ENCODE data around the gene DHX34. TPM values are rescaled to one million over a fixed set of nuclear protein-coding genes. Genes with fewer than 3 reads are reported as not detected.
A peak's percentile ranks its signal among the peaks of the same experiment; 100 is the strongest.

Gene DHX34
- total and polyA plus RNA-seq, 9 donors, result 2.6 to 21.3 (median 15.3) TPM

GRCh38 chr19:47389150-47389556 is 40.0 kb downstream of the DHX34 start:
- no peak for DNase-seq
- H3K27me3 ChIP-seq, result no peaks in the 10 kb centered on the region
- H3K36me3 ChIP-seq, result no peaks in the 10 kb centered on the region
- H3K9me3 ChIP-seq, result no peaks in the 10 kb centered on the region
- H3K27ac ChIP-seq, result no peak overlapping the region
- H3K4me1 ChIP-seq (ENCODE audit: insufficient read depth), result no peaks in the 10 kb centered on the region
- no peak for TF ChIP-seq CTCF (IDR thresholded peaks at IDR 0.05)
- no peak overlapping the region for H3K4me3 ChIP-seq
- 76 to 77% (median 76%) methylated on average over 9 of the region's 9 CpGs for WGBS, 3 donors
- intact Hi-C loops (cut with DNase I), result no loop called here

- no peak for DNase-seq
- Histone ChIP-seq H3K27ac (no peak overlapping the region), H3K27me3 (no peaks in the 10 kb centered on the region), H3K4me3 (no peak overlapping the region), H3K36me3 (no peaks in the 10 kb centered on the region), H3K9me3 (no peaks in the 10 kb centered on the region), H3K4me1 (ENCODE audit: insufficient read depth) (no peaks in the 10 kb centered on the region)
- WGBS, 3 donors, result 71 to 76% (median 75%) methylated on average over 20 of the region's 20 CpGs
- no peak for TF ChIP-seq EP300 (IDR thresholded peaks at IDR 0.05)
- TF ChIP-seq POLR2A (IDR thresholded peaks at IDR 0.05), result no peak
- TF ChIP-seq CTCF (IDR thresholded peaks at IDR 0.05), result no peak
- intact Hi-C loops (cut with DNase I), result no loop called here
Observed at GRCh38 chr19:47390533-47391488, 41.7 kb downstream of the DHX34 start.

DNA sequence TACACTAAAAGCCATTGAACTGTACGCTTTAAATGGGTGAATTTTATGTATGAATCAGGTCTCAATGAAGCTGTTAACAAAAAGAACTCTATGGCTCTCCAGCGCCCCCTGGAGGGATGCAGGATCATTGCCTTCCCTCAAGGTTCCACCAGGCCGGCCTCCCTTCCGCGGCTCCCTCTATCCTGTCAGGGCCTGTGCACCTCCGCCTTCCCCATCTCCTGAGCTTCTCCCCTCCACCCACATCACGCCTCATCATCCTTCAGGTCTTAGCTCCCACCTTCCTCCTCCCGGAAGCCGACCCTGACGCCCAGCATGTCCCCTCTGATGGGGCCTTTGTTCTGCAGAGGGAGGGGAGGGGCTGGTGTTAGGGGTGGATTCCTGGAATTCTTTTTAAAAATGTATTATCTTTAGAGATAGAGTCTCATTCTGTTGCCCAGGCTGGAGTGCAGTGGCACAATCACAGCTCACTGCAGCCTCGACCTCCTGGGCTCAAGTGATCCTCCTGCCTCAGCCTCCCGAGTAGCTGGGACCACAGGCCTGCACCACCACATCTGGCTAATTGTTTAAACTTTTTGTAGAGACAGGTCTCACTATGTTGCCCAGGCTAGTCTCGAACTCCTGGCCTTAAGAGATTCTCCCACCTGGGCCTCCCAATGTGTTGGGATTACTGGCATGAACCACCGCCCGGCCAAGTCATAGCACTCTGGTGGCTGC is 42.6 kb downstream of the DHX34 start:
- Histone ChIP-seq H3K9me3 (no peaks in the 10 kb centered on the region), H3K27me3 (no peaks in the 10 kb centered on the region), H3K4me3 (no peak overlapping the region), H3K36me3 (no peaks in the 10 kb centered on the region), H3K4me1 (ENCODE audit: insufficient read depth) (no peaks in the 10 kb centered on the region), H3K27ac (no peak overlapping the region)
- intact Hi-C loops (cut with DNase I), result no loop called here
- TF ChIP-seq EP300 (IDR thresholded peaks at IDR 0.05), result no peak
- no peak for TF ChIP-seq POLR2A (IDR thresholded peaks at IDR 0.05)
- TF ChIP-seq CTCF (IDR thresholded peaks at IDR 0.05), result peak in 2 of 3 donors; percentile 29 to 33
- peak; percentile 46 to 74 (median 65) for DNase-seq
- WGBS, 3 donors, result 28 to 33% (median 28%) methylated on average over 15 of the region's 15 CpGs

DNA sequence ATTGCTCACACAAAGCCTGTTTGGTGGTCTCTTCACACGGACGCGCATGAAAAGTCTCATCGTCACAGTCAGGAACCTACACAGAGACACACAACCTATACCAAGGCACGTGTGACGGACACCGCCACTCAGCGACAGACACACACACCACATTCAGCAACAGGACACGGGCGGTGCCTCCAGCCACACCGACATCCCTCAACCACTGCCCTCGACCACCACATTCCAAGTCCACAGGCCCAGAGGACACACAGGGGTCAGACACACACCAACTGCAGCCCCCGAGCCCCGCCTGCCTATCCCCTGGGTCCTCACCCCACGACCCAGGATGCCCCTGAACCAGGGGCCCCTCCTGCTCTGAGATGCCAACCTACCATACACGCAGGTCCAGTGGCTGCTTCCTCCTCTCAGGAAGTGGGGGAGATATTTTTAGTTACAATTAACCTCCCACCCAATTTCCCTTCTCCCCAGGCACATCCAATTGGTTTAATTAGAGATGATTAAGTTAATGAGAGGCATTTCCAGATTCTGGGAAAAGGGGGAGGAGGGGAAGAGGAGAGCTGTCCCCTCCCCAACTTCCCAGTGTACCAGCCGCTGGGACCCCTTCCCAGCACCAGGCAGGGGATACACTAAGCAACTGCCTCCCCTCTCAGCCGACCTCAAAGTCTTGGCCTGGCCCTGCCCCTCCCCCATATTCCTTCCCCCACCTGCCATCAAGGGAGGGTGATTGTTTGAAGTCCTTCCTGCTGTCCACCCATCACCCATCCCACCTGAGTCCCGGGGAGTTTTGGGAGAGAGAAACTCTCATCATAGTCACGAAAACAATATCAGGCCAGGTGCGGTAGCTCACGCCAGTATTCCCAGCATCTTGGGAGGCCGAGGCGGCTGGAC is 49.8 kb downstream of the DHX34 start:
- no peaks in the 10 kb centered on the region for H3K4me1 ChIP-seq (ENCODE audit: insufficient read depth)
- no peak for DNase-seq
- 25 to 35% (median 30%) methylated on average over 22 to 24 of the region's 24 CpGs for WGBS, 3 donors
- TF ChIP-seq EP300 (IDR thresholded peaks at IDR 0.05), result no peak
- TF ChIP-seq CTCF (IDR thresholded peaks at IDR 0.05), result no peak
- no peak for TF ChIP-seq POLR2A (IDR thresholded peaks at IDR 0.05)
- no peaks in the 10 kb centered on the region for H3K36me3 ChIP-seq
- H3K27me3 ChIP-seq, result no peaks in the 10 kb centered on the region
- H3K27ac ChIP-seq, result no peak overlapping the region
- no peaks in the 10 kb centered on the region for H3K9me3 ChIP-seq
- intact Hi-C loops (cut with DNase I), result no loop called here
- H3K4me3 ChIP-seq, result no peak overlapping the region

Data from ovary (tissue), 9 donors.